Tongue (tissue), 2 donors: ENCODE data around the gene RPS15A. TPM values are rescaled to one million over a fixed set of nuclear protein-coding genes. Genes with fewer than 3 reads are reported as not detected.

Source experiments
- DNase-seq: peaks from one replicate; pipeline ENCODE4 v3.0.0-alpha.2; 2015
- total RNA-seq: library from RNA; depleted of rRNA; stranded (reverse); fragments of >200 nt; gene quantifications from one replicate; pipeline ENCODE4 v1.2.3, GENCODE V29; 2014

Gene RPS15A
- 1,654 TPM for total RNA-seq

GRCh38 chr16:18789850-18790706 is at the start of gene RPS15A:
TSS of gene RPS15A (minus strand) at chr16:18790334. CDS start at chr16:18789113, 1,221 bp downstream.
- peak; percentile 99 for DNase-seq

- no peak for DNase-seq
These were observed 49.4 kb upstream of the RPS15A start for GRCh38 chr16:18839555-18839954.

GRCh38 chr16:18836702-18837101 is 46.6 kb upstream of the RPS15A start:
- DNase-seq: no peak

GRCh38 chr16:18834864-18835263 is 44.7 kb upstream of the RPS15A start:
- DNase-seq: no peak

- DNase-seq: no peak
These were observed 43.8 kb upstream of the RPS15A start for GRCh38 chr16:18833707-18834505.

- no peak for DNase-seq
These were observed 42.5 kb upstream of the RPS15A start for GRCh38 chr16:18832613-18833012.

- DNase-seq: no peak
These were observed 41.9 kb upstream of the RPS15A start for GRCh38 chr16:18832006-18832405.

- no peak for DNase-seq
These were observed 39.1 kb upstream of the RPS15A start for GRCh38 chr16:18829251-18829650.

- DNase-seq: no peak
These were observed 37.8 kb upstream of the RPS15A start for GRCh38 chr16:18827890-18828289.

- no peak for DNase-seq
These were observed 26.2 kb upstream of the RPS15A start for GRCh38 chr16:18816286-18816685.

GRCh38 chr16:18811925-18812324 is 21.8 kb upstream of the RPS15A start:
- DNase-seq: no peak

GRCh38 chr16:18809165-18809564 is 19.0 kb upstream of the RPS15A start:
- no peak for DNase-seq

GRCh38 chr16:18805257-18805773 is 15.2 kb upstream of the RPS15A start:
- DNase-seq: no peak

GRCh38 chr16:18804540-18804939 is 14.4 kb upstream of the RPS15A start:
- no peak for DNase-seq

- DNase-seq: no peak
These were observed 13.7 kb upstream of the RPS15A start for GRCh38 chr16:18803569-18804462.

- DNase-seq: no peak
These were observed 12.7 kb upstream of the RPS15A start for GRCh38 chr16:18802767-18803343.

GRCh38 chr16:18801145-18801972 is 11.2 kb upstream of the RPS15A start, which contains the start of gene ARL6IP1:
TSS of gene ARL6IP1 (minus strand) at chr16:18801549. CDS start at chr16:18801466, 83 bp downstream.
- peak; percentile 100 for DNase-seq

GRCh38 chr16:18800775-18801144 is 10.6 kb upstream of the RPS15A start:
- peak; percentile 35 for DNase-seq

- no peak for DNase-seq
These were observed 10.2 kb upstream of the RPS15A start for GRCh38 chr16:18800293-18800692.

- DNase-seq: no peak
These were observed 9.4 kb upstream of the RPS15A start for GRCh38 chr16:18799500-18799899.

- DNase-seq: no peak
These were observed 7.6 kb upstream of the RPS15A start for GRCh38 chr16:18797746-18798145.
